HG02610 (cell line): ENCODE measurements around the gene PCSK2.

Source experiments
- ATAC-seq: cut with Tn5 transposase; IDR thresholded peaks from one replicate; pipeline ENCODE4 v1.9.1; 2021; ENCODE audit warnings: mild to moderate bottlenecking, moderate library complexity; ENCODE audit not compliant: unreplicated experiment

Gene PCSK2

DNA sequence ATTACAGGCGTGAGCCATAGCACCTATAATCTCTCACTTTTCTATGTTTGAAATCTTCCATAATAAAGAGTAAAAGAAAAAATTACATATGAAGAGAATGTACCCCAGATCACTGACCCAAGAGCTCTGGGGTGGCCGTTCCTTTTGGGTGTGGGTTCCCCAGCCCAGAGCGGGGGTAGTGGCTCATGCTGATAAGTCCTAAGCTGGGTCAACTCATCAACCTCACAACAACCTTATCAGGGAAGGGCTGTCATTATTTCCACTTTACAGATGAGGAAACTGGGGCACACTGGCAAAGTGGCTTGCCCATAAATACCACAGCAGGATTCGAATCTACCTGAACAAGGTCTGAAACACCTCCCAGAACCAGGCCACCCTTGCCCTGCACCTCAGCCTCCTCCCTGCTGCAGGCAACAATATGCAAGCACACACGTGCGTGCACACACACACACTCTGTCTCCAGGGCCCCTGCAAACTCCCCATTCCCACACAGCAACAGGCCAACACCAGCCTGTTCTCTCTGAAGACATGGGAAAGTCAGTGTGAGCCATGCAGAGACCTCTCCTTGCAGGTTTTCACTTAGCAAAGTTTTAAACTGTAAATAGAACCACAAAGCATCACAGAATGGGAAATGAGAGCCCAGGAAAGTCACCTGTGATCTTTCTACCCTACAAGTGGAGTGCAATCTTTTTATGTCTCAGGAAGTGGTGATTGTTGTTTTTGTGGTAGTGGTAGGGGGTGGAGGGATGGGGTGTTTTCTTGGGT is 276.6 kb downstream of the PCSK2 start:
- no peak for ATAC-seq

DNA sequence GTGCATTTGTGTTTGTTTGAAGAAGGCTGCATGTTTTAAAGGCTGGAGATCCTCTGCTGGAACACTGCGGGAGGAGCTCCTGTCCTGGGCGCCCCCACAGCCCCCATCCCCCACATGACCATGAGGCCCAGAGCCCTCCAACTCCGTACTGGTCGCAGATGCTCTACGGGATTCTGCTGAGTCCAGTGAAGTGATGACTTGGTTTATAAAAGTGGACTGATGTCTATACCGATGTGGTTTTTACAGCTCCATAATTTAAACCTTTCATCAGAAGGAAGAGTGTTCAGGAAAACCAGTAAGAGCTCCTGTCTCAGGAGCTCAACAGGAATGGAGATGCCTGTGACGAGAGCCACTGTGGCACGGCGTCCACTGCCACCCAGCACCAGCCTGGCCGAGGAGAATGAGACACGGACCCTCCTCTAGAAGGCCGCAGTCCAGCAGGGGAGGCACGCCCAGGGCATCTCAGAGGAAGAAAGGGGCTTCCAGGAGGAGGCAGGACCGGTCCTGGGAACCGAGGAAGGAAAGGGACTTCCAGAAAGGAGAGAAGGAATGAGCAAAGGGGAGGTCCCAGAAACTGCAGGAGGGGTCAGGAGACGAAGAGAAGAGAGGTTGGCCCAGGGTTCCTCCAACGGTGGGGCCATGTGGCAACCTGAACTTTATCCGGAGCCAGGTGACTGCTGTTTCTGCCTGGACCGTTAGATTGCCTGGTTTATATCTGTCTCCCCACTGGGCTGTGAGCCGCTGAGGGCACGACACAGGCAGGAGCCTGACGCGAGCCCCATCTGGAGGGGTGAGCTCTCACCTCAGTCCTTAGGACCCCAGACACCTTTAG is 277.4 kb downstream of the PCSK2 start:
- no peak for ATAC-seq

DNA sequence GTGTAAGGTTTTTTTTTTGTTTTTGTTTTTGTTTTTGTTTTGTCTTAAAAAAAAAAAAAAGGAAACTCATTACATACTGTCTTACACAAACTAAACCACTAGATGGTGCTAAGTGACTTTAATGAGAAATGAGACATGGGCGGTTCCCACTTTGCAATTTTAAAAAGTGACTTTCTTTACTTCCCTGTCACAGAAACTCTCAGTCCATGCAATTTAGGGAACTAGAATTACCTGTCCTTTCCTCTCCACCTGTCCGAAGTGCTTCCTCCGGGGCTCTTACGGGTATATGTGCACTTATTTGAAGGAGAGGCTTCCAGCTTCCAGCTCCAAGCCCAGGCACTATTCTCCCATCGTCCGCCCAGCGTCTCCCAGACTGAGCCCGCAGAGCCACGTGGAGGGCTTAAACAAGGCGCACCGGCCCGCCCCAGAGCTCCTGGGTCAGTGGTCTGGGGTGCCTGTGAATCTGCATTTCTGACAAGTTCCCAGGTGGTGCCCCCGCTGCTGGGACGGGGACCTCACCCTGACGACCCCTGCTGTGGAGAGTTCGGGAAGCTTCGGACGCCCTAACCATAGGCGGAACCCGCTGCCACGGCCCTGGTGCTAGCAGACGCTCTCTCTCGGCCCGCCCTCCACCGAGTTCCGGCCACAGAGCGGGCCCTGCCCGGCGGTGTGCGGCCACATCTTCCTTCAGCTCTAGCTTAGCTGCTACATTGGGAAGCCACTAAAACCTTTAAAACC is 278.2 kb downstream of the PCSK2 start:
- ATAC-seq, result no peak

DNA sequence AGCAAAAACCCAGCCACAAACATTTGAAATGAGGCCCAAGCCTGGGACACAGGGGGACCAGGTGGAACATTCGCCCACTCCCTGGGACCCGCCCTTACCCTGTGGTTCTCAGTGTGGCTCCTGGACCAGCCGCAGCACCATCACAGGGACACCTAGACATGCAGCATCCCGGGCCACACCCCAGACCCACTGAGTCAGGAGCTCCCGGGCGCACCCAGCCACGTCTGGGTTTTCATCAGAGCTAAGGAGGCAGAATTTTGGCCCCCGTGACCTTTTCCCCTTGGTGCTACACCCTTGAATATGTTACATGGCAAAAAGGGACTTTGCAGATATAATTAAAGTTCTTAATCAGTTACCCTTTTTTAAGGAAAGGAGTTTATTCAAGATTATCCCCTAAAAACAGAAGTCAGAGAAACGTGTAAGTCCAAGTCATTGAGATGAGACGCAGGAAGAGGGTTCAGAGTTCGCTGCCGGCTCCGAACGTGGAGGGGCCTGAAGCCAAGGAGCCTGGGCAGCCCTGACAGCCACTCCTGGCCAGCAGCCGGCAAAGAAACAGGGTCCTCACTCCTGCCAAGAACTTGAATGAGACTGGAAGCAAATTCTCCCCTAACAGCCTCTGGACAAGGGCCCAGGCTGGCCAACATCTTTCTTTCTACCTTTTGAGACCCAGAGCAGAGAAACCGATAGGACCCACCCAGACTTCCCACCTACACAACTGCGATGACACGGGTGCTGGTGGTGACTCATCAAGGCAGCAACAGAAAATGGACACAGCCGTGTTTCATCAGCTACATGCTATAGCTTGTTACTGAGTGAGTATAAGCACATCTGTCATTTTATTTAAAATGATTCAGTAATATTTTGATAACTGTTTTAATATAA is 279.0 kb downstream of the PCSK2 start:
- ATAC-seq, result no peak

DNA sequence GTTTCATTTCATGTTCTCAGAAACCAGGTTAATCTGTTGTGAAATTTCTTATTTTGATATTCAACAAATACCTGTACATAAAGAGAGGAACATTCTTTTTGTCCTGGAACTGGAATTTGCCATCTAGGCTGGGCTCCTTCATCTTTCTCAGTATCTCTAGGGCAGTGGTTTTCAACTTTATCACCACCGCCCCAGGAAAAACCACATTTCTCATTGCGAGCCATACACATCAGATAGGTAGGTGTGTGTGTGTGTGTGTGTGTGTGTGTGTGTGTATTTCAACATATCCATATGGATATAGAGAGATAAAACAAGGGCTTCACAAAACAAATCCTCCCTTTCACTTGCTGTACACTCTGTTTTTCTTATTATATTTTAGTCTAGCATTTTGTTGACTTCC is 280.2 kb downstream of the PCSK2 start:
- ATAC-seq, result no peak

DNA sequence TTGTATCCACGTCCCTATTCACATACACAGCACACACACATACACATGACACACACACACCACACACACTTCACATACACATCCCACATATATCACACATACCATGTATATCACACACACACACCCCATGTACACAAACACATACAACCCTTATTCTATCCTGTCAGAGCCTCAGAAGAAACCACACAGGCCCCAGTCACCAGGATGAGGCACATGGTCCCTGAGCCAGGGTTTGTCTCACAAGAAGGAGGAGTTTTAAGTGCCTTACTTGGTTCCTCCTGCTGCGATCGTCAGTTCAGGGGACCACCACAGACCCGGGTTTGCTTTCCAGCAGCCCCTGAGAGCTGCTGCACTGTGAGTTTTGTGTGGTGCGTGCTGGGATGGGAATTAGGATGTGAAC is 280.7 kb downstream of the PCSK2 start:
- ATAC-seq, result no peak

DNA sequence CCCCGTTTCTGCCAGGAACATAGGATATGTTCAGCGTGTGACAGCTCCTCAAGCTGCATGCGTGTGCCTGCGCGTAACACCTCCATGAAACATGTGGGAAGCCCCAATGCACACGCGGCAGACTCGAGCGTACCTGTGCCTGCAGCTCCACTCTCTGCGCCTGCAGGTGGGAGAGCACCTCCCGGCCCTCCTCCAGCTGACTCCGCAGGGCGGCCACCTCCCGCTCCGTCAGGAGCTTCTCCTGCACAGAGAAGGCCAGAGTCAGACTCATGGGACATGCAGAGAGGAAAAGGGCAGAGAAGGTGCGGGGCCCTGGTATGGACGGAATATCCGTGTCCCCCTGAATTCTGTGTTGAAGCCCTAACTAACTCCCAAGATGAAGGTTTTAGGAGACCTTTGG is 281.9 kb downstream of the PCSK2 start:
- ATAC-seq, result no peak

DNA sequence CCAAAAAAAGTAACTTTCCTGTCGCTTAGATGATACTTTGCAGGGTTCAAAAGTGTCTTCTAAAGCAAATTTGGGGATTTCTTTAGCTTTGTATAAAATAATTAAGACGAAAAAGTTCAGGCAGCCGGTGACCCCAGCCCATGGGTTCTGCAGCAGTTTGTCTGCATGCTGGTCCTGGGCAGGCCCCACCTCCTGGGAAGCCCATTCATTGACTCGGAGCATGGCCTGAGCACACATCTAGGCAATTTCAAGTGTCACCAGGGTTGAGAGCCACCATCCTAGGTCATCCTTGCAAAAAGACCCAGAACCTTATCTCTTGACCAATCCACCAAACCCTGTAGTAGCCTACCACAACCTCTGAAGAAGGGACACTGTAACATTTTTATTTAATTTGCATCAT is 283.7 kb downstream of the PCSK2 start:
- ATAC-seq, result no peak

DNA sequence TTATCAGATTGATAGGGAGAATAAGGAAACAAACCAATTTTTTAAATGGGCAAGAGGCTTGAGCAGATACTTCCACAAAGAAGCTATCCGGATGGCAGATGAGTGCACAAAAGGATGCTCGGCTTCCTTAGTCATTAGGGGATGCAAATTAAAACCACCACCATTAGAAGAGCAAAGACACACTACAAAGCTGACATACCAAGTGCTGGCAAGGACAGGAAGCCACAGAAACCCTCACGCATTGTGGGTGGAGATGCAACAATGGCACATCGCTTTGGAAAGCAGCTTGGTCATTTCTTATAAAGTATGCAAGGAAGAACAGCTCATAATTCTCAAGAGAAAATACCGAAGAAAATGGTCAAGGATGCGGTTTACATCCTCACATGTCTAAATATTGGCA is 284.6 kb downstream of the PCSK2 start:
- ATAC-seq, result no peak

DNA sequence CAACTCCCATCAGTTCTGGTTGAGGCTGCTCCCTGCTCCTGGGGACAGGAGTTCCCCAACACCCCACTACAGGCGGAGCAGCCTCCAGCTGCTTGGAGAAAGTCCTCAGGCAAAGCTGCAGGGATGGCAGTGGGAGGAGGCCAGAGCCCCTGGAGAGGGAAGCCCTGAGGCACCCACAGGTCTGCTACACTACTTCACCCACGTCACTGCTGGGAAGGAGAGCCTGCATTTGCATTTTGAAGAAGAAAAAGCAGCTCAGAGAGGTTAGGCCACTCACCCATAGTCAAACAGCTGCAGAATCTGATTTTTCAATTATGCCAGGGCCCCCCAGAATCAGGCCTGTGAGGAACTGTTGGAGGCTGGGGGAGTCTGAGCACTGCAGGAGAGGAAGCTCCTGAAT is 287.1 kb downstream of the PCSK2 start:
- no peak for ATAC-seq

DNA sequence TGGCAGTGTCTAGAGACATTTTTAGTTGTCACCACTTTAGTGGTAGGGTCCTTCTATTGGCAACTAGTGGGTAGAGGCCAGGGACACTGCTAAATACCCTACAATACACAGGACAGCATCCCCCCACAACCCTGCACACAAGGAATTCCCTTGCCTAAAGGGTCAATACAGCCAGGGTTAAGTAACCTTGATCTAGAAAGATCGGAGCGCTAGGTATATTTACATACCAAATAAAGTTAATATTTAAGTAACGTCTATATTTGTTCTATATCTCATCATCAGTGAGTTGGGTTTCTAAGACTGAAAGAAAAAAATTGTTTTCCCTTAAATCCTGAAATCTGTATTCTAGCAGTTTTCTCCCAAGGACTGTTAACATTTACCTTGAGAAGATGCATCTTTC is 288.2 kb downstream of the PCSK2 start:
- no peak for ATAC-seq

DNA sequence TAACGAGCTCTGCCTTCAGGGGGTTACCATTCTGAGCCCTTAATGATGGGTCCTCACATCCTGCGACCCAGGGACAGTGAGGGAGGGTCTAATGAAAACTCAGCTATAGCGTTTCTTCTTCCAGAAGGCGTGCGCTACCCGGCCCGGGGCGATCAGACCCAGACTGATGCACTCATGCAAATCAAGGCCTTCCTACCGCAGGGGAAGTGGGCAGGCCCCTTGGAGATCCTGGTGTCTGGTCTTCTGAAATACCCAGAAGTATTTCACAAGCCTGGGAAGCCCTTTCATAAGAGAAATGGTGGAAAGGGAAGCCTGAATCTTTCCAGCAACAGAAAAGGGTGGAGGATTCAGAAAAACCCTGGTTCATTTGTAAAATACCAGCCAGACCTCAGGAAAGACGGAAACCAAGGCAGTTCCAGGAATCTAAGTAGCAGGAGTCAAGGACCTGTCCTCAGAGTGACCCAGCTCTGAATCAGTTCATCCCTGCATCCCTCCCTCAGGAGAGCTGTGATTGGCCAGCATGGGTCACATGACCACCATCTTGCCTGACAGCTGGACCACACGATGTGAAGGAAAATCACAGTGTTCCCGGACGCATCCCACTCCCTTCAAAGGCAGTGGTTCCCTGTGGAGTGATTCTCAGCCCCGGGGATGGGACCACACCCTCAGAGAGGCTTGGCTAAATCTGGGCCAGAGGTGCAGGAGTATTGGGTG is 291.7 kb downstream of the PCSK2 start:
- no peak for ATAC-seq

DNA sequence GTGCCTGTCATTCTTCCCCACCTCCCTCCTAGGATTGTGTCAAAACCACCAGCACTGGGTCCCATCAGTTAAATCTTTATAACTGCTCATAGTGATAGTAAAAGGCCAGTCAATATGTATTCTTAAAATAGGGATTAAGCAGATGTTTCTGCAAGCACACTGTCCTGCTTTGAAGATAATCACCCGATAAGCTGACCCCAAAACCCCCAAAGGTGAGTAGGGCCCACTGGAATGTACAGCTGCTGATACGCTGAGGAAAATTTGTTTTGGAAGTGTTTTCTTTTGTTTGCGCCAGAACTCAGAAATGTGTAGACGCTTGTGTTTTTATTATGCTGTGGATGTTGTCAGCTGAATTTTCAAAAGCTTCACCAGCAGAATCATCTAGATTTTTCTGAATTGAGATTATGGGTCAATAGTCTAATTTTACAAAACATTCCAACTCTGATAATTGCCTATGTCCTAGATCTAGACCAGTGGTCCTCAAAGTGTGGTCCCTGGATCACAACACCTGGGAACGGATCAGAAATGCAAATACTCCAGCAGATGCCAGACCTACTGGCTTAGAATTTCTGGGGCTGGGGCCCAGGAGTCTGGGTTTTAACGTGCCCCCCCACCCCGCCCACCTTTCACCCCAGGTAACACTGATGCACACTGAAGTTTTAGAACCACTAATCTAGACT is 292.9 kb downstream of the PCSK2 start:
- ATAC-seq, result no peak

DNA sequence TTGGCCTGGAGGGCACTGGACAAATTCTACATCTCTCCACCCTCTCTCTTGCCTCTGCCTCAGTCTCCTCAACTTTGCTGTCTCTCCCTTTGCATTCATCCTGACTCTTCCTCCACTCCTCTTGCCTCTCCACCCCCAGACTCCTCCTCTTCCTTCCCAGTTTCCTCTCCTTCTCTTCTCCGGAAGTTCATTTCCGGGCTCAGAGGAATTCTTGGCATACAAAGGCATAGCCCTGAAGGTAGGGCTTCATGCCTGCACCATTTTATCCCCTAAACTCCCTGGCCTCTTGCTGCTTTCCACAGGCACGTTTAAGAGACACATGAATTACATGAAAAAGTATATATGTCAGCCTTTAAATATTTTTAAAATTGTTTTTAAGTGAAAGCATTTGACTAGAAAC is 293.7 kb downstream of the PCSK2 start:
- no peak for ATAC-seq

DNA sequence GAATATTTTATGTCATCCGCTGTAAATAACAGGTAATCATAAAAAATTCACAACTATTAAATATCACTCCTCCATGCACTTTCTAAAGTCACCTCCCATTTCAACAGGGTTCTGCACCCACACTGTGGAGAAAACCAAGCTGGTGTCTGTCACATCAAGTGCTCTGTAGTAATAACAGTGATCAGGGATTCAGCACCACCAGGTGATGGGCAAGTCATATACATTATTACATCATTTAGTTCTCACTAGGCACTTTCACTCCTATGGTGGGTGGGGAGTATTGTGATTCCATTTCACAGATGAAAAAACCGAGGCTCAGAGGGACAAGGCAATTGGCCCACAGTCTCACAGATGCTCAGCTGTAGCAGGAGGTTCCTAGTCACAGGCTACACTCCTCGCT is 295.7 kb downstream of the PCSK2 start:
- no peak for ATAC-seq

DNA sequence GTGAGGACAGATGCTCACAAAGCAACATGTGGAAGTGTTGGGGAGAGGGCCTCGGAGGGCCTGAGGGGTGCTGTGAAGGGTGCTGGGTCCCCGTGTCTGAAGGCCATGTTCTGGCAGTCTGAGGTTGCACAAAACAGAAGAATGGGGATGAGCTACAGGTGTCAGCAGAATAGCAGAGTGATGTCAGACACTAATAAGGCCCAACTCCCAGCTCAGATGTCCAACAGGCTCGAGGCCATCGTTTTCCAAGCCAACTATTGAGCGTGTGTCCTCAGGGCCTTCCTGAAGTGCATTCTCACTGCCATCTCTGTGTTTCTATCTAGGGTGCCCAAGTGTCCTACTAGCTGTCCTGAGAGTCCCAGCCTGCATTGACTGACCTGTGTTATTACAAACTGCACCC is 296.5 kb downstream of the PCSK2 start:
- no peak for ATAC-seq

DNA sequence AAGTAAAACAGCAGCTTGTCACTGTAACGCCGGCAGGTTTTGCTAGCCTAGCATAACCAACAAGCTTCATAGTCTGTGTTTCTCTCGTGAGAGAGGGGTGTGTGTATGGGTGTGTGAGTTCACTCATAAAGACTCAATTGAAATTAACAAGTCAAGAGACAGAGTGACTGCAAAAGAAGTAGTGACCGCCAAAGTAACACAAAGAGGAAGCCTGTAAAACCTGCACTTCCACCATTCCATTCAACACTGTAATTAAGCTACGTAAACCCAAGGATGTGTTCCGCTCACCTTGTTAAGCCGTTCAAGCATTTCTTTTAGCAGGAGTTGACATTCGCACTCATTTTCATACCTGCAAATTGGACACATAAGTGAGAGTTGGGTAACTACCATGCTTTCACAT is 297.7 kb downstream of the PCSK2 start:
- ATAC-seq, result no peak

DNA sequence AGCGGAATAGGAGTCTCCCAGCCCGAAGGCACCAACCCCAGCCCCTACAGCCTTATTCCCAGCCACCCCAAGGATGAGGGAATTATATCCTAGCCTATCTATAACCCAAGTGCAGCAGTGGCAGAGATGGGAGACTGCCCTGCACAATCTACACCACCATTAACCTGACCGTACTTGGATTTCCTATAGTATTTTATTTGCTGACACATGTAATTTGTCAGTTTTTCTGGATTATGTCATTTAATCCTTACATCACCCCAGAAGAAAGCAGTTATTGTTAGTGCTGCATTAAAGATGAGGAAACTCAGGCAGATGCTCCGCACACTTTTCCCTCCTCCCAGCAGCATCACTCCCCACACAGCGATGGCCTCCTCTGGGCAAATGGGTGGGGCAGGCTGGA is 298.3 kb downstream of the PCSK2 start:
- no peak for ATAC-seq

DNA sequence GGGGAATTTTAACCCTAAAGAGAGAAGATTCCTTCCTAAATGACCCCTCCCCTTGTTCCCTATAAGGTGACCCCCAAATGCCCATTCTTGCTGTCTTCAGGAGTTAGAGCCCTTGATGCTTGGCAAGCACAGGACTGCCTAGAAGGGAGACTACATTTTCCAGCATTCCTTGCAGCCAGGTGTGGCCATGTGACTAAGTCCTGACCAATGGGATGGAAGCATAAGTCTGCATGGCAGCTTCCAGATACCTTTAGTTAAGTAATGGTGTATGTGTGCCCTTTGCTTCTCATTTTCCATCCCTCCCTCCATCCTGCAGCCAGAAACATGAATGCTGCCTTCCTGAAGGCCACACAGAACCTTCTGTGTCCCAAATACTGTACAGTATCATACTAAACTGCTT is 298.8 kb downstream of the PCSK2 start:
- no peak for ATAC-seq

DNA sequence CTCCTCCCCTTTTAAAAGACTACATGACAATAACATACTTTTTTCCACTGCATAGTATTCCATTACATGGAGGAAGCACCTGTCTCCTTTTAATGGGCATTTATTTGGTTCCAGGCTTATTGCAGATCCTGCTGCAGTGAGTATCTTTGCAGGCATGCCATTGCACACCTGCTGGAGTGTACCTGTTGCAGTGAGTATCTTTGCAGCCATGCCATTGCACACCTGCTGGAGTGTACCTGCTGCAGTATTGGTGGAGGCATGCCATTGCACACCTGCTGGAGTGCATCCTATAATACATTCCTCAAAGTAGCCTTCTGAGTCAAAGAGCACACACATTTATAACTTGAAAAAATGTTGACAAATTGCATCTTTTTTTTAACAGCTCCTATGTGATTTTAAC is 302.7 kb downstream of the PCSK2 start:
- ATAC-seq, result no peak
